HG02970 (cell line): ENCODE results near the gene PRR12.

Experiments
- ATAC-seq: cut with Tn5 transposase; IDR thresholded peaks from one replicate; pipeline ENCODE4 v1.9.1; 2021; ENCODE audit warnings: mild to moderate bottlenecking, moderate library complexity, moderate number of reproducible peaks; ENCODE audit not compliant: unreplicated experiment, low FRiP score

PRR12 gene

DNA sequence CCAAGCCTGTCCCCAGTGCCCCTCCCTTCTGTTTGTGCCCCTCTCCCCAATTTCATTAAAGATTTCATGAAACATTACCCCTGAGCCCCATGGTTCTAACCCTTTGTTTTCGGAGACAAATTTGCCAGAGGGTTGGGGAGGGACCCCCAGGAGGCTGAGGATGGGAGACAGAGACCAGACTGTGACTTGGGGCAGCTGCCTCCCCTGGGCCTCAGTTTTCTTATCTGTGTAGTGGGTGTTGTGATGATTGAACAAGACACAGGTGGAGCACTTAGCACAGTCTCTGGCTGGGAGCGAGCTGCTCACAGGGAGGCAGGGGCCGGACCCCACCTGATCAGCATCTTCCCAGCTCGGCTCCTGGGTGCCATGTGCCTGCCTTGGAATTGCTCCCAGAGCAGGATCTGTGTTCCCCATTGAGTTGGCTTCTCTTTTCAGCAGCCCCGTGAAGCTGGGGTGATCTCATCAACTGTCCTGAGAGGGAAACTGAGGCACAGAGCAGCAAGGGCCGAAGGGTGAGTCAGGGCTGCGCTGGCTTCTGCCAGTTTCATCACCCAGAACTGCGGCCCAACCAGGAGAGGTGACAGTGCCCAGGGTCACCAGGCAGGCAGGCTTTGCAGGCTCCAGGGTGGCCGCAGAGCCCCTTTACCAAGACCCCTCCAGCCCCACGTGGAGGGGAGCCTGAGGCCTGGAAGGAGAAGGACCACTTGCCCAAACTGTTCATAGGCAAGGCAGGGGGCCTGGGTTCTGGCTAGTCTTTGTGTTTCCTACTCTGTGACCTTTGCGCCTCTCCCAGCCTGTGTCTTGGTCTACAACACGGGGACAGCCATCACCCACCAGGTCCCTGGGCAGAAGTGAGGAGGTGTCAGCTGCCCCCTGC, 67.8 kb downstream of the PRR12 start:
- no peak for ATAC-seq

- no peak for ATAC-seq
These were observed 69.5 kb downstream of the PRR12 start for GRCh38 chr19:49660338-49660961.

GRCh38 chr19:49662011-49662410, 71.0 kb downstream of the PRR12 start:
- no peak for ATAC-seq

DNA sequence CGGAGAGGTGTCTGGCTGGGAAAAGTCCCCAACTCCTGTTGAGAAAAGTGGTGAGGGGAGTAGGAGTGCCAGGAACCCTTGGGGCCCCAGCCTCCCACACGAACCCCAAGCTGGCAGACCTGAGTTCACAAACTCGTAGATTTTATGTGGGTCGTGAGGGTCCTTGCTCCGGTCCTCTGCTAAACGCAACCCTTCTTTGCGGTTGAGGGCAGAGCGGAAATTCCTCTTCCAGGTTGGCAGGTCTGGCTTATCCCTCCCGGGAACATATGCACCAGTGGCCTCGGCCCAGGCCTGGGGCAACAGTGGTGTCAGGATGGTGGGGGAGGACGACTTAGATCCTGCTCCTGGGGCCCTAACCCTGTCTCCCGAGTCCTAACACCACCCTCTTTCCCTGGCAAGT, 72.2 kb downstream of the PRR12 start:
- no peak for ATAC-seq

DNA sequence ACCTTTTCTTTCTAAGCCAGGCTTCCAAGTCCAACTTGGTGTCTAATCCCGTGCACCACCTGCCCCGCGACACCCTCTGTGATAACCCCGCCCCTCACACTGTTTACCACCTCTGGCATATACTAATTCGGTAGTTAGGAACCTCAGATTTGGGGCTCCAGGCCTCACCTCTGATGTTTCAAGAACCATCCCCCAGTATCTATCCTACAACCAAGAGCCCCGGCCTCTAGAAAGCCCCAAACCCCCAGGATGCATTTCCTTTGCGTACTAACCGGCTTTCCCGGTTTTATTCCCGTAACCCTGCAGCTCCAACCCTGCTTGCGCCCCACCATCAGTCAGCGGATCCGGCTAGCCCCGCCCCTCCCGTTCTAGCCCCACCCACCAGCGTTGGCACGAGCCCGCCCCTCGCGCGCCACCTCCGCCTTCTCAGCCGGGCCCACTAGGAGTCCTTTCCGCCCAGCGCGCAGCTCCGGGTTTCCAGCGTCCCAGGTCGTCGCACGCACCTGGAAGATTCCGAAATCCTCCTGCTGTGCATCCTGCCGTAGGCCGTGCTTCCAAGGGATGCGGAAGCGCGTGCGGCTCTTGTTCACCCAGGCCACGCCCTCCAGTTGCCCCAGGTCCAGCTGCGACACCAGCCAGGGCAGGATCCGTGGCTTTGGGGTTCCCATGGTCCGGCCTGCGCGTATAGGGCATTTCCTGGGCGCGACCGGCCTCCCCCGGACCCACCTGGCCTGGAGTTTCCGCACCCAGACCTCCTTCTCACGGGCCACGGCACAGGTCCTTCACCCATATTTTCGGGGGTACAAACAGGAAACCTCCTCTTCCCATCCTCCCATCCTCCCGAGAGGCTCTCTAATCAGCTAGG, 73.4 kb downstream of the PRR12 start:
- ATAC-seq, result peak; percentile 37

DNA sequence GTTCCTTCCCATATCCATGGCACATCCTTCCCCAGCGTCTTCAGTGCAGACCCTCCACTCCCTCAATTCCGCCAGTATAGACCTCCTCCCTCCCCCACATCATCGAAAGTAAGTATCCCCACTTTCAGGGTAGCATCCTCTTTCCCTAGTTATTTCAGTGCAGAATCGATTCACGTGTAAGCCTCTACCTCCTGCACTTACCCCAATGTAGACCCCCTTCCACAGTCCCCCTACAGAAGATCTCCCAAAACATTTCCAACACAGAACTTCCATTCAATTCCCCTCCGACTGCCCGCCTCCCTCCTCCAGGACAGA, 74.0 kb downstream of the PRR12 start:
- no peak for ATAC-seq

GRCh38 chr19:49665351-49666119, 74.6 kb downstream of the PRR12 start, which contains the start of the genes BCL2L12 and IRF3:
TSS of gene BCL2L12 (plus strand) at chr19:49665933. CDS start at chr19:49666693, 760 bp downstream.
TSS of gene IRF3 (minus strand) at chr19:49665857. CDS start at chr19:49664838, 1,019 bp downstream.
- peak; percentile 86 for ATAC-seq

DNA sequence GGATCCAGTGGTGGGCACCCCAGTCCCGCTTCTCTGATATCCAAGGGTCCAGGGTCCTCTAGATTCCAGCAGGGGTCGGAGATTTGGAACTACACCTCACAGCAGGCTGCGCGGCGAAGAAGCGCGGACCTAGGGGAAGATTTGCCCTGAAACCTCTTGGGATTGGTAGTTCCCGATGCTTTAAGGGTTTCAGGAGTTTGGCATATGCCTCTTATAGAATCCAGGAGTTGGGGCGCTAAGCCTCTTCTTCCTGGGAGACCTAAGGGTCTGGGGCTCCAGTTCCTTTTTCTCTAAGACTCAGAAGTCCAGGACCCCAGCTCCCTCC, 75.1 kb downstream of the PRR12 start:
- ATAC-seq, result no peak

DNA sequence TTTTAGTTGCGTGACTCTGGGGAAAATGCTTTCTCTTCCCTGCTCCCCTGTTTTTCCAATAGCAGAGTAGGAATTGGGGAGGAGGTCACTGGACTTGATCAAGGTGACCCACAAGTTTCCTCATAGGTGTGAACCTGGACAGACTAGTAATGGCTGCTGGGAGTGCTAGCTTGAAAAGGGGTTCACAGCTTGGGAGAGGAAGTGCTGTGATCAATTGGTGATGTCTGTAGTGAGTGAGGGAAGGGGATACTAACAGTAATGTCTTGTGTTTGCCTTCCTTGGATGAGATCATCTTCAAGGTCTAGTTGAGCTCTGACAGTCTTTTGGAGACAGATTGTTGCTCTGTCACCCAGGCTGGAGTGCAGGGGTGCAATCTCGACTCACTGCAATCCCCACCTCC, 76.5 kb downstream of the PRR12 start:
- ATAC-seq, result no peak

DNA sequence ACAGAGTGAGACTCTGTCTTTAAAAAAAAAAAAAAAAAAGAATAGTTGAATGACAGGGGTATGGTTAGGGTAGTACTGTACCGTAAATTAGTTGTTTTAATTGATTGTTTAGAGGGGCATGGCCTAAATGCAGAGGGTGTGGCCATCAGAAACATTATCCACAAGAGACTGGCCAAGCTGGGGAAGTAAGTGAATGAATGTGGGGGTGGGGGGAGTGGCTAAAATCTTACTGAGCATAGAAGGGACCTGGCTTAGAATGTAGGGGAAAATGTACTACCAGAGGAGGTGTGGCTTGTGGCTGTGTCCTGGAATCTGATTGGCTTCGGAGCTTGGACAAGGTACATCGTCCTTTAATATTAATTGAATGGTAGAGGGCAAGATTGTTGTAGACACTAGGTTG, 78.5 kb downstream of the PRR12 start:
- no peak for ATAC-seq

- no peak for ATAC-seq
These were observed 81.3 kb downstream of the PRR12 start for GRCh38 chr19:49672131-49672919.
